HepG2 (cell line): ENCODE data around the gene LMAN2. TPM values are rescaled to one million over a fixed set of nuclear protein-coding genes. Genes with fewer than 3 reads are reported as not detected.

ENCODE experiments used
- ATAC-seq: fragments of 200-7000 bp; cut with Tn5 transposase; 3 replicates; pipeline ENCODE4 v1.9.1; 2020; ENCODE audit warnings: mild to moderate bottlenecking, moderate library complexity
- BruUV-seq: library from RNA; stranded (reverse); fragments of 400-500 nt; replicated peaks from 2 replicates; lab custom pipeline; 2021; lab: Mats Ljungman, UMichigan
- CTCF ChIA-PET: fragments of 300-600 bp; formaldehyde crosslinking; extraction: SDS; loops from one replicate; lab custom pipeline; 2021; ENCODE audit warnings: low total read pairs, inconsistent platforms, low intra/inter-chr PET ratio; lab: Yijun Ruan, JAX
- POLR2A ChIA-PET: fragments of 350-600 bp; sonication (Branson Sonifier 250); formaldehyde crosslinking; loops from one replicate; lab custom pipeline; 2020; ENCODE audit warnings: antibody characterized with exemption, inconsistent platforms; lab: Yijun Ruan, JAX
- DNase-seq: peaks from one replicate; pipeline ENCODE4 v3.0.0-alpha.2; 2015; ENCODE audit warnings: low spot score
- FAIRE-seq: peaks from 3 replicates; lab custom pipeline; 2011; peaks lifted over from hg19 to GRCh38; lab: Jason Lieb, UNC
- H2AFZ ChIP-seq: one replicate; pipeline ENCODE4 v1.6.1; 2011; ENCODE audit warnings: low read length, inconsistent platforms
- H3K27ac ChIP-seq: fragments of 300-600 bp; 3 replicates; pipeline ENCODE4 v1.8.0; 2011; ENCODE audit warnings: mixed run types, mild to moderate bottlenecking, mixed read lengths, low read length, inconsistent platforms; ENCODE audit not compliant: insufficient read depth; ENCODE audit errors: extremely low read length
- H3K27me3 ChIP-seq, 2 experiments: fragments of 200-600 bp in 1 of 2; 2 replicates in 1 of 2; 3 replicates in 1 of 2; pipeline versions ENCODE4 v1.6.0 to v1.8.0; 2011; ENCODE audit warnings: low read length in 2 of 2, mild to moderate bottlenecking in 2 of 2, moderate library complexity in 2 of 2, inconsistent platforms in 1 of 2; ENCODE audit not compliant: insufficient read depth in 2 of 2, control insufficient read depth in 1 of 2
- H3K36me3 ChIP-seq, 2 experiments: fragments of 200-600 bp in 1 of 2; replicated peaks in 1 of 2; 2 replicates in 1 of 2; 3 replicates in 1 of 2; pipeline versions ENCODE4 v1.5.1 to v1.8.0; 2011; ENCODE audit warnings: low read length in 2 of 2, inconsistent platforms in 1 of 2; ENCODE audit not compliant: insufficient read depth in 2 of 2, control insufficient read depth in 1 of 2
- H3K4me1 ChIP-seq: 2 replicates; pipeline ENCODE4 v1.5.1; 2012; ENCODE audit warnings: low read length, inconsistent platforms; ENCODE audit not compliant: insufficient read depth
- H3K4me2 ChIP-seq: 2 replicates; pipeline ENCODE4 v1.6.0; 2011; ENCODE audit warnings: low read depth, low read length, inconsistent platforms
- H3K4me3 ChIP-seq, 3 experiments: fragments of 200-600 bp in 1 of 3; sonication (generic), shearing (Covaris generic) in 1 of 3; replicated peaks in 1 of 3; 2 replicates each; pipeline ENCODE4 v1.5.1; 2011 to 2016; ENCODE audit warnings: low read length in 3 of 3, inconsistent platforms in 2 of 3, low read depth in 2 of 3, mild to moderate bottlenecking in 2 of 3, control low read depth in 1 of 3, mixed read lengths in 1 of 3; ENCODE audit not compliant: insufficient read depth in 1 of 3
- H3K79me2 ChIP-seq: one replicate; pipeline ENCODE4 v1.6.1; 2011; ENCODE audit warnings: low read length, inconsistent platforms; ENCODE audit not compliant: insufficient read depth
- H3K9ac ChIP-seq: 2 replicates; pipeline ENCODE4 v1.6.0; 2011; ENCODE audit warnings: mild to moderate bottlenecking, low read depth, low read length, inconsistent platforms; ENCODE audit not compliant: insufficient read depth
- H3K9me3 ChIP-seq: 2 replicates; pipeline ENCODE4 v1.5.1; 2012; ENCODE audit warnings: mild to moderate bottlenecking, low read length
- H4K20me1 ChIP-seq: 2 replicates; pipeline ENCODE4 v1.6.0; 2011; ENCODE audit warnings: inconsistent platforms, mild to moderate bottlenecking, low read length, moderate library complexity; ENCODE audit not compliant: insufficient read depth
- CENPT ChIP-seq: sonication (generic); formaldehyde crosslinking; IDR thresholded peaks from 2 replicates; pipeline ENCODE4 v1.8.0; 2022; ENCODE audit warnings: low read depth, mild to moderate bottlenecking, moderate library complexity, missing genetic modification reagents
- GZF1 ChIP-seq: sonication (generic); formaldehyde crosslinking; IDR thresholded peaks from 2 replicates; pipeline ENCODE4 v1.5.1; 2020; ENCODE audit warnings: mild to moderate bottlenecking, missing genetic modification reagents
- SATB2 ChIP-seq: sonication (generic); formaldehyde crosslinking; IDR thresholded peaks from 2 replicates; pipeline ENCODE4 v1.5.0; 2020; ENCODE audit warnings: missing genetic modification reagents
- SETDB1 ChIP-seq: sonication (generic); formaldehyde crosslinking; IDR thresholded peaks from 2 replicates; pipeline ENCODE4 v1.5.1; 2020; ENCODE audit warnings: missing genetic modification reagents, mild to moderate bottlenecking, borderline replicate concordance
- ZFAT ChIP-seq: sonication (generic); formaldehyde crosslinking; conservative IDR thresholded peaks from 2 replicates; pipeline ENCODE4 v1.8.1; 2023; ENCODE audit warnings: missing genetic modification reagents, inconsistent platforms
- ZNF256 ChIP-seq: sonication (generic); formaldehyde crosslinking; conservative IDR thresholded peaks from 2 replicates; pipeline ENCODE4 v1.4.0; 2020; ENCODE audit warnings: missing genetic modification reagents
- ZNF282 ChIP-seq: fragments of 450-650 bp; IDR thresholded peaks from 2 replicates; pipeline ENCODE4 v1.6.1; 2018; ENCODE audit not compliant: partially characterized antibody
- ZNF34 ChIP-seq: sonication (generic); formaldehyde crosslinking; IDR thresholded peaks from 2 replicates; pipeline ENCODE4 v1.4.0; 2020; ENCODE audit warnings: mild to moderate bottlenecking, missing genetic modification reagents, borderline replicate concordance
- ZSCAN22 ChIP-seq: sonication (generic); formaldehyde crosslinking; IDR thresholded peaks from 2 replicates; pipeline ENCODE4 v1.4.0; 2020; ENCODE audit warnings: mild to moderate bottlenecking, missing genetic modification reagents
- WGBS: methylation state at CpG from one replicate; pipeline ENCODE4 v1.1.6; 2017; ENCODE audit warnings: low lambda C conversion rate; 5-methylcytosine and 5-hydroxymethylcytosine counted together
- in situ Hi-C: cut with HindIII; loops from 2 replicates; pipeline ENCODE4 v1.10.0; 2017; ENCODE audit warnings: low pct_unique_long_range_greater_than_20kb; ENCODE audit not compliant: extremely low pct_ligation_motif_present
- intact Hi-C: fragments of 100-400 bp; cut with micrococcal nuclease; formaldehyde crosslinking; loops from one replicate; pipeline ENCODE4 v1.10.0; 2022; ENCODE audit not compliant: unreplicated experiment
- polyA plus RNA-seq, 8 experiments: library from polyadenylated mRNA; depleted of rRNA in 3 of 8; stranded (reverse) in 7 of 8; unstranded in 1 of 8; fragments of >200 nt; fragmentation: Illumina TruSeq in 4 of 8; extraction: Trizol in 4 of 8; gene quantifications; 2 replicates each; pipeline versions ENCODE4 v1.2.1 to v1.2.3, GENCODE V29; 2011 to 2016; ENCODE audit warnings: low read depth in 4 of 8, missing spikeins in 1 of 8, mixed read lengths in 1 of 8; ENCODE audit not compliant: insufficient read depth in 1 of 8
- total RNA-seq, 5 experiments: library from RNA; depleted of rRNA; stranded (reverse); fragments of >200 nt; fragmentation: Illumina TruSeq; extraction: Trizol; gene quantifications; 2 replicates each; pipeline ENCODE4 v1.2.3, GENCODE V29; 2016; ENCODE audit warnings: low read depth in 1 of 5
- TF ChIP-seq, protein P1 (sequence below): sonication (generic); formaldehyde crosslinking; IDR thresholded peaks from 2 replicates; pipeline ENCODE4 v1.9.0; 2021; ENCODE audit warnings: missing genetic modification reagents, mild to moderate bottlenecking, borderline replicate concordance
- TF ChIP-seq, protein P2 (sequence below), 2 experiments: sonication (generic) in 1 of 2; formaldehyde crosslinking in 1 of 2; IDR thresholded peaks; 2 replicates each; pipeline versions ENCODE4 v1.4.0 to v1.6.1; 2018 to 2020; ENCODE audit warnings: missing genetic modification reagents in 2 of 2, borderline replicate concordance in 1 of 2, low read depth in 1 of 2, mild to moderate bottlenecking in 1 of 2, missing biosample characterization in 1 of 2
- TF ChIP-seq, protein P3 (sequence below): sonication (generic); formaldehyde crosslinking; conservative IDR thresholded peaks from 2 replicates; pipeline ENCODE4 v1.4.0; 2020; ENCODE audit warnings: mild to moderate bottlenecking, missing genetic modification reagents, moderate library complexity
- TF ChIP-seq, protein P4 (sequence below): sonication (generic); formaldehyde crosslinking; IDR thresholded peaks from 2 replicates; pipeline ENCODE4 v1.8.1; 2023; ENCODE audit warnings: mild to moderate bottlenecking, moderate library complexity, missing genetic modification reagents
- TF ChIP-seq, protein P5 (sequence below): sonication (generic); formaldehyde crosslinking; IDR thresholded peaks from 2 replicates; pipeline ENCODE4 v1.5.0; 2020; ENCODE audit warnings: mild to moderate bottlenecking, missing genetic modification reagents, borderline replicate concordance

LMAN2 gene
- total and polyA plus RNA-seq, 2 of the 13 experiments (the other 11 are each of a cell fraction or from before 2014, with no cell fraction given) = 191 to 197 TPM

DNA sequence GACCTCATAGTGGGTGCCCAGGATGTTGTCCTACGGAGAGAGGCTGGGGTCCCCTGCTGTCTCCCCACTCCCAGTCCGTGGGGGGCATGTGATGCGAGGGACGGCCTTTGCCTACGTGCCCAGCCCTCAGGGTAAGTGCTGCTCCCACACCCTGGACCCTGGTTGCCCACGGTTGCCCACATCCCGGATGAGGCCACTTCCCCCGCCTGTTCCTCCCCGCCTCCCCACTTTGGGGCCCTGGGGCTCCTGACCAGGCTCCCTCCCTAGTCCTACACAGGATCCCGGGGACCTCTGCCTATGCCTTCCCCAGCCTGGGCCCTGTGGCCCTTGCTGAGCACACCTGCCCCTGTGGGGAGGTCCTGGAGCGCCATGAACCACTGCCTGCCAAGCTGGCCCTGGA is 34.3 kb upstream of the LMAN2 start:
- no peak overlapping the region for H3K9ac ChIP-seq
- no peak for ATAC-seq
- in situ Hi-C loops = loop anchor here (5.0 kb wide), 1 partner anchor 72 kb away; no protein-coding TSS in a partner anchor
- H3K27me3 ChIP-seq = peaks cover 8 to 29% of the 10 kb centered on the region in 2 experiments; a peak in 4 of 5 replicates
- no peak overlapping the region for H3K4me3 ChIP-seq
- H3K36me3 ChIP-seq = no peaks in the 10 kb centered on the region
- ChIA-PET CTCF (no interaction called here), POLR2A (no interaction called here)
- H2AFZ ChIP-seq = no peak overlapping the region
- WGBS = 10% methylated on average over 3 of the region's 11 CpGs
- no peak for DNase-seq
- intact Hi-C loops = no loop called here
- H3K79me2 ChIP-seq = no peaks in the 10 kb centered on the region
- no peaks in the 10 kb centered on the region for H4K20me1 ChIP-seq
- no peak overlapping the region for H3K4me2 ChIP-seq
- H3K27ac ChIP-seq = no peak overlapping the region
- FAIRE-seq = no peak
- H3K9me3 ChIP-seq = no peaks in the 10 kb centered on the region
- BruUV-seq = no TSS peak
- peaks cover 63% of the 10 kb centered on the region for H3K4me1 ChIP-seq
- TF ChIP-seq ZNF34 (CRISPR knock-in tag) (no peak), SETDB1 (CRISPR knock-in tag) (no peak), GZF1 (CRISPR knock-in tag) (no peak), ZNF256 (CRISPR knock-in tag) (no peak), CENPT (CRISPR knock-in tag) (no peak), ZFAT (no peak), ZNF282 (no peak), ZSCAN22 (CRISPR knock-in tag) (no peak), SATB2 (CRISPR knock-in tag) (no peak)
- TF ChIP-seq, protein P1, sequence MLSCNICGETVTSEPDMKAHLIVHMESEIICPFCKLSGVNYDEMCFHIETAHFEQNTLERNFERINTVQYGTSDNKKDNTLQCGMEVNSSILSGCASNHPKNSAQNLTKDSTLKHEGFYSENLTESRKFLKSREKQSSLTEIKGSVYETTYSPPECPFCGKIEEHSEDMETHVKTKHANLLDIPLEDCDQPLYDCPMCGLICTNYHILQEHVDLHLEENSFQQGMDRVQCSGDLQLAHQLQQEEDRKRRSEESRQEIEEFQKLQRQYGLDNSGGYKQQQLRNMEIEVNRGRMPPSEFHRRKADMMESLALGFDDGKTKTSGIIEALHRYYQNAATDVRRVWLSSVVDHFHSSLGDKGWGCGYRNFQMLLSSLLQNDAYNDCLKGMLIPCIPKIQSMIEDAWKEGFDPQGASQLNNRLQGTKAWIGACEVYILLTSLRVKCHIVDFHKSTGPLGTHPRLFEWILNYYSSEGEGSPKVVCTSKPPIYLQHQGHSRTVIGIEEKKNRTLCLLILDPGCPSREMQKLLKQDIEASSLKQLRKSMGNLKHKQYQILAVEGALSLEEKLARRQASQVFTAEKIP = no peak
- TF ChIP-seq, protein P2, sequence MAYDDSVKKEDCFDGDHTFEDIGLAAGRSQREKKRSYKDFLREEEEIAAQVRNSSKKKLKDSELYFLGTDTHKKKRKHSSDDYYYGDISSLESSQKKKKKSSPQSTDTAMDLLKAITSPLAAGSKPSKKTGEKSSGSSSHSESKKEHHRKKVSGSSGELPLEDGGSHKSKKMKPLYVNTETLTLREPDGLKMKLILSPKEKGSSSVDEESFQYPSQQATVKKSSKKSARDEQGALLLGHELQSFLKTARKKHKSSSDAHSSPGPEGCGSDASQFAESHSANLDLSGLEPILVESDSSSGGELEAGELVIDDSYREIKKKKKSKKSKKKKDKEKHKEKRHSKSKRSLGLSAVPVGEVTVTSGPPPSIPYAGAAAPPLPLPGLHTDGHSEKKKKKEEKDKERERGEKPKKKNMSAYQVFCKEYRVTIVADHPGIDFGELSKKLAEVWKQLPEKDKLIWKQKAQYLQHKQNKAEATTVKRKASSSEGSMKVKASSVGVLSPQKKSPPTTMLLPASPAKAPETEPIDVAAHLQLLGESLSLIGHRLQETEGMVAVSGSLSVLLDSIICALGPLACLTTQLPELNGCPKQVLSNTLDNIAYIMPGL (CRISPR knock-in tag; IDR thresholded peaks at IDR 0.05; ENCODE audit: borderline replicate concordance in 1 of 2, low read depth in 1 of 2) = no peak
- TF ChIP-seq, protein P3, sequence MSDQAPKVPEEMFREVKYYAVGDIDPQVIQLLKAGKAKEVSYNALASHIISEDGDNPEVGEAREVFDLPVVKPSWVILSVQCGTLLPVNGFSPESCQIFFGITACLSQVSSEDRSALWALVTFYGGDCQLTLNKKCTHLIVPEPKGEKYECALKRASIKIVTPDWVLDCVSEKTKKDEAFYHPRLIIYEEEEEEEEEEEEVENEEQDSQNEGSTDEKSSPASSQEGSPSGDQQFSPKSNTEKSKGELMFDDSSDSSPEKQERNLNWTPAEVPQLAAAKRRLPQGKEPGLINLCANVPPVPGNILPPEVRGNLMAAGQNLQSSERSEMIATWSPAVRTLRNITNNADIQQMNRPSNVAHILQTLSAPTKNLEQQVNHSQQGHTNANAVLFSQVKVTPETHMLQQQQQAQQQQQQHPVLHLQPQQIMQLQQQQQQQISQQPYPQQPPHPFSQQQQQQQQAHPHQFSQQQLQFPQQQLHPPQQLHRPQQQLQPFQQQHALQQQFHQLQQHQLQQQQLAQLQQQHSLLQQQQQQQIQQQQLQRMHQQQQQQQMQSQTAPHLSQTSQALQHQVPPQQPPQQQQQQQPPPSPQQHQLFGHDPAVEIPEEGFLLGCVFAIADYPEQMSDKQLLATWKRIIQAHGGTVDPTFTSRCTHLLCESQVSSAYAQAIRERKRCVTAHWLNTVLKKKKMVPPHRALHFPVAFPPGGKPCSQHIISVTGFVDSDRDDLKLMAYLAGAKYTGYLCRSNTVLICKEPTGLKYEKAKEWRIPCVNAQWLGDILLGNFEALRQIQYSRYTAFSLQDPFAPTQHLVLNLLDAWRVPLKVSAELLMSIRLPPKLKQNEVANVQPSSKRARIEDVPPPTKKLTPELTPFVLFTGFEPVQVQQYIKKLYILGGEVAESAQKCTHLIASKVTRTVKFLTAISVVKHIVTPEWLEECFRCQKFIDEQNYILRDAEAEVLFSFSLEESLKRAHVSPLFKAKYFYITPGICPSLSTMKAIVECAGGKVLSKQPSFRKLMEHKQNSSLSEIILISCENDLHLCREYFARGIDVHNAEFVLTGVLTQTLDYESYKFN = no peak
- TF ChIP-seq, protein P4, sequence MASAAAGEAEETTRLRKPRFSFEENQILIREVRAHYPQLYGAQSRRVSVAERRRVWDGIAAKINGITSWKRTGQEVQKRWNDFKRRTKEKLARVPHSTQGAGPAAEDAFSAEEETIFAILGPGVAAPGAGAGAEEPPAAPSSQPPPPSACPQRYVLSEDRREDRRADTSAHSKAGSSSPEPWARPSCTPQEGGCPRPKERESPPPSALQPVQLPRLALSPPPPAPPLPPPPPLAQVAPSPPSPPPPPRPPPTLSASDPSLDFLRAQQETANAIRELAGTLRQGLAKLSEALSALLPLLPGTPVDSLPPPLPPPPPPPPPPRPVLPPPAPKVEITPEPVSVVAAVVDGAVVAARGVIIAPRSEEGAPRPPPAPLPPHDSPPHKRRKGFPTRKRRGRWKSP (CRISPR knock-in tag) = no peak
- TF ChIP-seq, protein P5, sequence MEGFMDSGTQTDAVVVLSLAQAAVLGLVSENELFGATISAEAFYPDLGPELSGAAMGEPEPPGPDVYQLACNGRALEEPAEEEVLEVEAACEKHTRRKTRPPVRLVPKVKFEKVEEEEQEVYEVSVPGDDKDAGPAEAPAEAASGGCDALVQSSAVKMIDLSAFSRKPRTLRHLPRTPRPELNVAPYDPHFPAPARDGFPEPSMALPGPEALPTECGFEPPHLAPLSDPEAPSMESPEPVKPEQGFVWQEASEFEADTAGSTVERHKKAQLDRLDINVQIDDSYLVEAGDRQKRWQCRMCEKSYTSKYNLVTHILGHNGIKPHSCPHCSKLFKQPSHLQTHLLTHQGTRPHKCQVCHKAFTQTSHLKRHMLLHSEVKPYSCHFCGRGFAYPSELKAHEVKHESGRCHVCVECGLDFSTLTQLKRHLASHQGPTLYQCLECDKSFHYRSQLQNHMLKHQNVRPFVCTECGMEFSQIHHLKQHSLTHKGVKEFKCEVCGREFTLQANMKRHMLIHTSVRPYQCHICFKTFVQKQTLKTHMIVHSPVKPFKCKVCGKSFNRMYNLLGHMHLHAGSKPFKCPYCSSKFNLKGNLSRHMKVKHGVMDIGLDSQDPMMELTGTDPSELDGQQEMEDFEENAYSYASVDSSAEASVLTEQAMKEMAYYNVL = no peak
